K562 (cell line): Measurements from ENCODE around the gene AP3S2. TPM values are rescaled to one million over a fixed set of nuclear protein-coding genes. Genes with fewer than 3 reads are reported as not detected.

Experiments used
- BHLHE40 ChIP-seq: IDR thresholded peaks from 2 replicates; pipeline ENCODE4 v1.6.1; 2011; ENCODE audit warnings: low read length, improper control_type of control experiment
- BRCA1 ChIP-seq, 2 experiments: fragments of 450-650 bp in 1 of 2; sonication (generic) in 1 of 2; formaldehyde crosslinking in 1 of 2; IDR thresholded peaks; 2 replicates each; pipeline versions ENCODE4 v1.5.0 to v1.6.1; 2017 to 2020; ENCODE audit warnings: mild to moderate bottlenecking in 1 of 2, missing genetic modification reagents in 1 of 2
- CBFB ChIP-seq: sonication (generic); formaldehyde crosslinking; IDR thresholded peaks from 2 replicates; pipeline ENCODE4 v1.4.0; 2020; ENCODE audit warnings: mild to moderate bottlenecking, missing genetic modification reagents
- CBX8 ChIP-seq: fragments of 200-600 bp; sonication (generic); IDR thresholded peaks from 2 replicates; pipeline ENCODE4 v1.6.1; 2012; ENCODE audit warnings: borderline replicate concordance, mixed run types, low read depth, mild to moderate bottlenecking, moderate library complexity, mixed read lengths, low read length, control low read depth, inconsistent platforms; ENCODE audit not compliant: poor library complexity, severe bottlenecking; ENCODE audit errors: extremely low read depth
- EHMT2 ChIP-seq: fragments of 450-650 bp; IDR thresholded peaks from 2 replicates; pipeline ENCODE4 v1.6.1; 2018; ENCODE audit warnings: antibody characterized with exemption
- ESRRB ChIP-seq: fragments of 250-450 bp; sonication (Bioruptor Pico); IDR thresholded peaks from 2 replicates; pipeline ENCODE4 v1.5.0; 2020; ENCODE audit warnings: mild to moderate bottlenecking, moderate library complexity, borderline replicate concordance
- GABPB2 ChIP-seq: fragments of 250-450 bp; sonication (Bioruptor Pico); conservative IDR thresholded peaks from 2 replicates; pipeline ENCODE4 v1.5.1; 2021; ENCODE audit warnings: mild to moderate bottlenecking
- HNRNPK ChIP-seq: fragments of 200-400 bp; formaldehyde crosslinking; IDR thresholded peaks from one replicate; pipeline ENCODE4 v1.6.1; 2018; ENCODE audit warnings: mild to moderate bottlenecking, low read depth, low read length; ENCODE audit not compliant: poor library complexity, severe bottlenecking
- ILK ChIP-seq: fragments of 450-650 bp; IDR thresholded peaks from 2 replicates; pipeline ENCODE4 v1.6.1; 2016; ENCODE audit warnings: missing genetic modification characterization, low read depth, mild to moderate bottlenecking, missing compliant biosample characterization, moderate library complexity, borderline replicate concordance
- KAT8 ChIP-seq: fragments of 450-650 bp; IDR thresholded peaks from 2 replicates; pipeline ENCODE4 v1.6.1; 2016; ENCODE audit warnings: low read depth, mild to moderate bottlenecking
- NR2F6 ChIP-seq: fragments of 450-650 bp; formaldehyde crosslinking; IDR thresholded peaks from 2 replicates; pipeline ENCODE4 v1.4.0; 2020; ENCODE audit warnings: mild to moderate bottlenecking
- PML ChIP-seq: IDR thresholded peaks from 2 replicates; pipeline ENCODE4 v1.6.1; 2012; ENCODE audit warnings: low read length, inconsistent platforms
- RCOR1 ChIP-seq, 2 experiments: IDR thresholded peaks; 2 replicates each; pipeline ENCODE4 v1.6.1; 2012; ENCODE audit warnings: low read depth in 2 of 2, low read length in 2 of 2, borderline replicate concordance in 1 of 2, improper control_type of control experiment in 1 of 2
- SETDB1 ChIP-seq: IDR thresholded peaks from one replicate; pipeline ENCODE4 v1.6.1; 2012; ENCODE audit warnings: low read length, control low read depth, inconsistent platforms
- TRIM28 ChIP-seq: fragments of 450-650 bp; IDR thresholded peaks from 2 replicates; pipeline ENCODE4 v1.6.1; 2017
- YY1 ChIP-seq, 3 experiments: IDR thresholded peaks; 2 replicates each; pipeline ENCODE4 v1.6.1; 2011; ENCODE audit warnings: low read length in 2 of 3, mild to moderate bottlenecking in 2 of 3, moderate library complexity in 2 of 3, borderline replicate concordance in 1 of 3, control low read depth in 1 of 3, low read depth in 1 of 3; ENCODE audit not compliant: insufficient read depth in 3 of 3, insufficient replicate concordance in 2 of 3, control insufficient read depth in 1 of 3, insufficient read length in 1 of 3; ENCODE audit errors: extremely low read depth in 1 of 3
- ZNF232 ChIP-seq: sonication (generic); formaldehyde crosslinking; IDR thresholded peaks from 2 replicates; pipeline ENCODE4 v1.8.0; 2022; ENCODE audit warnings: mild to moderate bottlenecking, missing genetic modification reagents
- polyA plus RNA-seq, 8 experiments: library from polyadenylated mRNA; depleted of rRNA in 4 of 8; stranded (reverse) in 5 of 8; unstranded in 3 of 8; fragments of >200 nt; fragmentation: Nextera tagmentation in 2 of 8; fragmentation: Illumina TruSeq in 1 of 8; extraction: Ambion mirVana in 2 of 8; extraction: Trizol in 1 of 8; gene quantifications; 2 replicates each; pipeline versions ENCODE4 v1.2.1 to v1.2.3, GENCODE V29; 2011 to 2014; ENCODE audit warnings: inconsistent platforms in 1 of 8, missing spikeins in 1 of 8
- total RNA-seq, 7 experiments: library from RNA; depleted of rRNA in 6 of 7; stranded (reverse); fragments of >200 nt in 6 of 7; fragmentation: Illumina TruSeq in 2 of 7; extraction: Trizol in 2 of 7; gene quantifications; 2 replicates each; pipeline versions ENCODE4 v1.2.1 to v1.2.3, GENCODE V29; 2011 to 2021; ENCODE audit warnings: low replicate concordance in 1 of 7
- TF ChIP-seq, protein P1 (sequence below): fragments of 250-450 bp; sonication (Bioruptor Pico); IDR thresholded peaks from 2 replicates; pipeline ENCODE4 v1.8.0; 2021; ENCODE audit warnings: moderate library complexity, mild to moderate bottlenecking, inconsistent platforms
- TF ChIP-seq, protein P2 (sequence below): sonication (generic); formaldehyde crosslinking; IDR thresholded peaks from 2 replicates; pipeline ENCODE4 v1.4.0; 2020; ENCODE audit warnings: mild to moderate bottlenecking, missing genetic modification reagents
- TF ChIP-seq, protein P3 (sequence below): sonication (generic); formaldehyde crosslinking; IDR thresholded peaks from 2 replicates; pipeline ENCODE4 v1.8.0; 2022; ENCODE audit warnings: mild to moderate bottlenecking, missing genetic modification reagents
- TF ChIP-seq, protein P4 (sequence below): sonication (generic); formaldehyde crosslinking; IDR thresholded peaks from 2 replicates; pipeline ENCODE4 v1.8.0; 2022; ENCODE audit warnings: mild to moderate bottlenecking, missing genetic modification reagents, borderline replicate concordance

AP3S2 gene
- total and polyA plus RNA-seq, 9 of the 15 experiments (the other 6 are each of a cell fraction or from before 2014, with no cell fraction given): 16.4 to 54.1 (median 37.4) TPM

DNA sequence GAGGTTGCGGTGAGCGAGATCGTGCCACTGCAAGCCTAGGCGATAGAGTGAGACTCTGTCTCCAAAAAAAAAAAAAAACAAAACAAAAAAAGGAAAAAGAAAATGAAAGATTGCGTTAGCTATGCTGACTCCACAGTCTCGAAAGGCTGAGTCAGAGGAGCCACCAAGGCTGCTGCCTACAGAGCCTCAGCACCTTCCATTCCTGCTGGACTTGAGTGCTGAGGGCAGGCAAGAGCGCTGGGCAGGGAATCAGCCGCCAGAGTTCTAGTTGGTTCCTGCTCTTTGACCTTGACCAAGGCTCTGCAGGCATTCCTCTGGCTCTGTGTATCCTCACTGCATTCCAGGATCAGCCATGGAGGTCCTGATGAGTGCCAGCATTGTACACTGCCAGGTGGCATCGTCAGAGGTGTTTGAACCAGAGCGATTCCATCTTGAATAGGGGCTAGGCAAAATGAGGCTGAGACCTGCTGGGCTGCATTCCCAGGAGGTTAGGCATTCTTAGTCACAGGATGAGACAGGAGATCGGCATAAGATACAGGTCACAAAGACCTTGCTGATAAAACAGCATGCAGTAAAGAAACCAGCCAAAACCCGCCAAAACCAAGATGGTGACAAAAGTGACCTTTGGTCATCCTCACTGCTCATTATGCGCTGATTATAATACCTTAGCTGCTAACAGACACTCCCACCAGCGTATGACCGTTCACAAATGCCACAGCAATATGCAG, 111.7 kb downstream of the AP3S2 start (continued):
- TF ChIP-seq, protein P1, sequence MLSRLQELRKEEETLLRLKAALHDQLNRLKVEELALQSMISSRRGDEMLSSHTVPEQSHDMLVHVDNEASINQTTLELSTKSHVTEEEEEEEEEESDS (CRISPR knock-in tag): peak; percentile 67
- TF ChIP-seq PML: no peak
- TF ChIP-seq, protein P2, sequence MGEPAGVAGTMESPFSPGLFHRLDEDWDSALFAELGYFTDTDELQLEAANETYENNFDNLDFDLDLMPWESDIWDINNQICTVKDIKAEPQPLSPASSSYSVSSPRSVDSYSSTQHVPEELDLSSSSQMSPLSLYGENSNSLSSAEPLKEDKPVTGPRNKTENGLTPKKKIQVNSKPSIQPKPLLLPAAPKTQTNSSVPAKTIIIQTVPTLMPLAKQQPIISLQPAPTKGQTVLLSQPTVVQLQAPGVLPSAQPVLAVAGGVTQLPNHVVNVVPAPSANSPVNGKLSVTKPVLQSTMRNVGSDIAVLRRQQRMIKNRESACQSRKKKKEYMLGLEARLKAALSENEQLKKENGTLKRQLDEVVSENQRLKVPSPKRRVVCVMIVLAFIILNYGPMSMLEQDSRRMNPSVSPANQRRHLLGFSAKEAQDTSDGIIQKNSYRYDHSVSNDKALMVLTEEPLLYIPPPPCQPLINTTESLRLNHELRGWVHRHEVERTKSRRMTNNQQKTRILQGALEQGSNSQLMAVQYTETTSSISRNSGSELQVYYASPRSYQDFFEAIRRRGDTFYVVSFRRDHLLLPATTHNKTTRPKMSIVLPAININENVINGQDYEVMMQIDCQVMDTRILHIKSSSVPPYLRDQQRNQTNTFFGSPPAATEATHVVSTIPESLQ: no peak
- TF ChIP-seq CBFB: no peak
- peak in 1 of 3 experiments; percentile 55 for TF ChIP-seq YY1 (IDR thresholded peaks at IDR 0.05; ENCODE audit: borderline replicate concordance in 1 of 3, control insufficient read depth in 1 of 3, extremely low read depth in 1 of 3, insufficient read depth in 3 of 3, insufficient read length in 1 of 3, insufficient replicate concordance in 2 of 3, low read depth in 1 of 3, low read length in 2 of 3)
- no peak for TF ChIP-seq SETDB1
- TF ChIP-seq ILK (tag): peak; percentile 91
- 0 out of 2 replicates have a peak, but pooled peaks have one; percentile 77 for TF ChIP-seq GABPB2 (CRISPR knock-in tag)
- TF ChIP-seq EHMT2: 0 out of 2 replicates have a peak, but pooled peaks have one; percentile 10
- TF ChIP-seq ESRRB (CRISPR knock-in tag): peak; percentile 81; the same call in 1 of the 2 replicates
- no peak for TF ChIP-seq BHLHE40
- TF ChIP-seq, protein P3, sequence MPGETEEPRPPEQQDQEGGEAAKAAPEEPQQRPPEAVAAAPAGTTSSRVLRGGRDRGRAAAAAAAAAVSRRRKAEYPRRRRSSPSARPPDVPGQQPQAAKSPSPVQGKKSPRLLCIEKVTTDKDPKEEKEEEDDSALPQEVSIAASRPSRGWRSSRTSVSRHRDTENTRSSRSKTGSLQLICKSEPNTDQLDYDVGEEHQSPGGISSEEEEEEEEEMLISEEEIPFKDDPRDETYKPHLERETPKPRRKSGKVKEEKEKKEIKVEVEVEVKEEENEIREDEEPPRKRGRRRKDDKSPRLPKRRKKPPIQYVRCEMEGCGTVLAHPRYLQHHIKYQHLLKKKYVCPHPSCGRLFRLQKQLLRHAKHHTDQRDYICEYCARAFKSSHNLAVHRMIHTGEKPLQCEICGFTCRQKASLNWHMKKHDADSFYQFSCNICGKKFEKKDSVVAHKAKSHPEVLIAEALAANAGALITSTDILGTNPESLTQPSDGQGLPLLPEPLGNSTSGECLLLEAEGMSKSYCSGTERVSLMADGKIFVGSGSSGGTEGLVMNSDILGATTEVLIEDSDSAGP (CRISPR knock-in tag): no peak
- TF ChIP-seq RCOR1 (IDR thresholded peaks at IDR 0.05; ENCODE audit: borderline replicate concordance in 1 of 2, low read depth in 2 of 2, low read length in 2 of 2): no peak
- no peak for TF ChIP-seq ZNF232 (CRISPR knock-in tag)
- no peak for TF ChIP-seq HNRNPK
- TF ChIP-seq KAT8: no peak
- peak; percentile 93 for TF ChIP-seq NR2F6 (CRISPR knock-in tag)
- TF ChIP-seq TRIM28: no peak
- no peak for TF ChIP-seq CBX8
- no peak for TF ChIP-seq BRCA1 (IDR thresholded peaks at IDR 0.05)
- TF ChIP-seq BRCA1 (CRISPR knock-in tag; IDR thresholded peaks at IDR 0.05): no peak
- TF ChIP-seq, protein P4, sequence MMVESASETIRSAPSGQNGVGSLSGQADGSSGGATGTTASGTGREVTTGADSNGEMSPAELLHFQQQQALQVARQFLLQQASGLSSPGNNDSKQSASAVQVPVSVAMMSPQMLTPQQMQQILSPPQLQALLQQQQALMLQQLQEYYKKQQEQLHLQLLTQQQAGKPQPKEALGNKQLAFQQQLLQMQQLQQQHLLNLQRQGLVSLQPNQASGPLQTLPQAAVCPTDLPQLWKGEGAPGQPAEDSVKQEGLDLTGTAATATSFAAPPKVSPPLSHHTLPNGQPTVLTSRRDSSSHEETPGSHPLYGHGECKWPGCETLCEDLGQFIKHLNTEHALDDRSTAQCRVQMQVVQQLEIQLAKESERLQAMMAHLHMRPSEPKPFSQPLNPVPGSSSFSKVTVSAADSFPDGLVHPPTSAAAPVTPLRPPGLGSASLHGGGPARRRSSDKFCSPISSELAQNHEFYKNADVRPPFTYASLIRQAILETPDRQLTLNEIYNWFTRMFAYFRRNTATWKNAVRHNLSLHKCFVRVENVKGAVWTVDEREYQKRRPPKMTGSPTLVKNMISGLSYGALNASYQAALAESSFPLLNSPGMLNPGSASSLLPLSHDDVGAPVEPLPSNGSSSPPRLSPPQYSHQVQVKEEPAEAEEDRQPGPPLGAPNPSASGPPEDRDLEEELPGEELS (CRISPR knock-in tag): no peak
